ENCODE data around the gene ROR2. TPM values are rescaled to one million over a fixed set of nuclear protein-coding genes. Genes with fewer than 3 reads are reported as not detected.

ROR2 gene
- total and polyA plus RNA-seq, 2 experiments from 2014 or later, result 7.1 to 12.9 TPM

GRCh38 chr9:91583161-91583875, 366.7 kb downstream of the ROR2 start:
- Histone ChIP-seq H3K9me2 (ENCODE audit: insufficient read depth) (no peaks in the 10 kb centered on the region), H3K36me3 (ENCODE audit: low read depth) (no peaks in the 10 kb centered on the region), H4K20me1 (ENCODE audit: insufficient read depth) (no peaks in the 10 kb centered on the region), H3K79me2 (ENCODE audit: insufficient read depth) (no peaks in the 10 kb centered on the region), H3K27me3 (replicated peaks; ENCODE audit: insufficient read depth) (peaks cover 11% of the 10 kb centered on the region; the same call in 1 of the 2 replicates), H3F3A (ENCODE audit: insufficient read depth) (no peaks in the 10 kb centered on the region; the same call in 1 of the 2 replicates), H3K4me3 (no peak overlapping the region), H3K4me2 (ENCODE audit: unreplicated experiment) (no peak overlapping the region), H3K9me3 (ENCODE audit: low read depth) (no peaks in the 10 kb centered on the region), H3K9ac (no peak overlapping the region), H2AFZ (no peak overlapping the region), H3K27ac (no peak overlapping the region), H3K4me1 (ENCODE audit: insufficient read depth) (0 out of 2 replicates have a peak, but pooled peaks cover 9% of the 10 kb centered on the region)
- no peak for TF ChIP-seq EZH2phosphoT487 (IDR thresholded peaks at IDR 0.05; ENCODE audit: insufficient read depth, low read depth)
- TF ChIP-seq EZH2 (IDR thresholded peaks at IDR 0.05; ENCODE audit: insufficient read depth, poor library complexity, severe bottlenecking), result no peak
- in situ Hi-C loops (cut with MboI), result no loop called here
- DNase-seq, result no peak

DNA sequence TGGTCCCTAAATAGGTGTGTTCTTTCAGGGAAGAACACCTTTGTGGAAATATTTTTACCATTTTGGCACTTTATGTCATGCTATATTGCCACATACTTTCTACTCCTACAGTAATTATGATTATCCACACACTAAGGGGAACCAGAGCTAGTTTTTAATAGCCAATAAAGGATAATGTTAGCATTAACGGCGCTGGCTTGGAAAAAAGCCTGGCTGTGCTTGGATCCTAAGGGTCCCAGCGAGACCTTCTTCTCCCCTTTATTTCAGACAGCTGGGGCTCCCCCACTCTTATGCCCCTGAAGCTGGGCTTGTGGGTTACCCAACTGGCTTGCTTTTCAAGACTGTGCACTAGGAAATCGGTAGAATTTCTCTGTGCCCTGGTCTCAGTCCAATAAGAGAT, 367.8 kb downstream of the ROR2 start:
- H3K9me3 ChIP-seq (ENCODE audit: low read depth), result no peaks in the 10 kb centered on the region
- no peak overlapping the region for H2AFZ ChIP-seq
- H3K79me2 ChIP-seq (ENCODE audit: insufficient read depth), result no peaks in the 10 kb centered on the region
- peaks cover 22% of the 10 kb centered on the region; the same call in 1 of the 2 replicates for H3K27me3 ChIP-seq (replicated peaks; ENCODE audit: insufficient read depth)
- no peak overlapping the region for H3K4me3 ChIP-seq
- H3K9ac ChIP-seq, result no peak overlapping the region
- in situ Hi-C loops (cut with MboI), result no loop called here
- no peak for TF ChIP-seq EZH2 (IDR thresholded peaks at IDR 0.05; ENCODE audit: insufficient read depth, poor library complexity, severe bottlenecking)
- TF ChIP-seq EZH2phosphoT487 (IDR thresholded peaks at IDR 0.05; ENCODE audit: insufficient read depth, low read depth), result no peak
- 65 to 83% methylated on average over 4 of the region's 4 CpGs for WGBS, 2 experiments (ENCODE audit: low coverage in 1 of 2, low lambda C conversion rate in 2 of 2, missing lambda C conversion rate in 2 of 2)
- no peaks in the 10 kb centered on the region; the same call in 1 of the 2 replicates for H3F3A ChIP-seq (ENCODE audit: insufficient read depth)
- no peaks in the 10 kb centered on the region for H3K36me3 ChIP-seq (ENCODE audit: low read depth)
- no peaks in the 10 kb centered on the region for H4K20me1 ChIP-seq (ENCODE audit: insufficient read depth)
- H3K4me1 ChIP-seq (ENCODE audit: insufficient read depth), result 0 out of 2 replicates have a peak, but pooled peaks cover 9% of the 10 kb centered on the region
- H3K27ac ChIP-seq, result no peak overlapping the region
- H3K9me2 ChIP-seq (ENCODE audit: insufficient read depth), result no peaks in the 10 kb centered on the region
- DNase-seq, result no peak
- no peak overlapping the region for H3K4me2 ChIP-seq (ENCODE audit: unreplicated experiment)

DNA sequence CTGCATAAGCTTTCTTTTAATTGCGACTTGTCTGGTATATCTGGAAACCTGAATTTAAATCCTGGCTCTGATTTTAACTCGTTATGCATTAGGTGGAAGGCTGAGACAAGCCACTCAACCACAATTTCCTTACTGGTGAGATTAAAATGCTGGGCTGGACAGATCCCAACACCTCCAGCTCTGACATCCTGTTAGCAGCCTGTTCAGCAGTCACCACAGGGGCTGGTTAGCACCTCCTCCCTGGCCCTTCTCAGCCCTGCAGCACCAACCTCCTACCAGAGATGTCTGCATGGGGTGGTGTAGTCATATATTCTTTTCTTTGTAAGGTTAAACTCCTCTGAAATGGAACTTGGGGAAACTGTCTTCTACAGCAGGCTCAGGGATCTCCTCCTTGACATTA, 369.9 kb downstream of the ROR2 start:
- Histone ChIP-seq H3K9me2 (ENCODE audit: insufficient read depth) (no peaks in the 10 kb centered on the region), H3K4me1 (ENCODE audit: insufficient read depth) (0 out of 2 replicates have a peak, but pooled peaks cover 9% of the 10 kb centered on the region), H3K9ac (no peak overlapping the region), H3K79me2 (ENCODE audit: insufficient read depth) (no peaks in the 10 kb centered on the region), H3K27me3 (replicated peaks; ENCODE audit: insufficient read depth) (peaks cover 22% of the 10 kb centered on the region; the same call in 1 of the 2 replicates), H4K20me1 (ENCODE audit: insufficient read depth) (no peaks in the 10 kb centered on the region), H3K9me3 (ENCODE audit: low read depth) (no peaks in the 10 kb centered on the region), H2AFZ (no peak overlapping the region), H3K4me2 (ENCODE audit: unreplicated experiment) (no peak overlapping the region), H3K36me3 (ENCODE audit: low read depth) (no peaks in the 10 kb centered on the region), H3F3A (ENCODE audit: insufficient read depth) (no peaks in the 10 kb centered on the region; the same call in 1 of the 2 replicates), H3K27ac (no peak overlapping the region), H3K4me3 (no peak overlapping the region)
- 3 to 5% methylated on average over 2 of the region's 2 CpGs for WGBS, 2 experiments (ENCODE audit: low coverage in 1 of 2, low lambda C conversion rate in 2 of 2, missing lambda C conversion rate in 2 of 2)
- in situ Hi-C loops (cut with MboI), result no loop called here
- TF ChIP-seq EZH2phosphoT487 (IDR thresholded peaks at IDR 0.05; ENCODE audit: insufficient read depth, low read depth) (no peak), EZH2 (IDR thresholded peaks at IDR 0.05; ENCODE audit: insufficient read depth, poor library complexity, severe bottlenecking) (no peak)
- peak; percentile 68 for DNase-seq

- no peak overlapping the region for H3K9ac ChIP-seq
- no peaks in the 10 kb centered on the region for H3K79me2 ChIP-seq (ENCODE audit: insufficient read depth)
- no peak overlapping the region for H3K4me2 ChIP-seq (ENCODE audit: unreplicated experiment)
- DNase-seq, result no peak
- H3F3A ChIP-seq (ENCODE audit: insufficient read depth), result no peaks in the 10 kb centered on the region; the same call in 1 of the 2 replicates
- H3K4me1 ChIP-seq (ENCODE audit: insufficient read depth), result 0 out of 2 replicates have a peak, but pooled peaks cover 9% of the 10 kb centered on the region
- H3K27me3 ChIP-seq (replicated peaks; ENCODE audit: insufficient read depth), result peaks cover 22% of the 10 kb centered on the region; the same call in 1 of the 2 replicates
- no peaks in the 10 kb centered on the region for H3K36me3 ChIP-seq (ENCODE audit: low read depth)
- in situ Hi-C loops (cut with MboI), result no loop called here
- TF ChIP-seq EZH2 (IDR thresholded peaks at IDR 0.05; ENCODE audit: insufficient read depth, poor library complexity, severe bottlenecking) (no peak), EZH2phosphoT487 (IDR thresholded peaks at IDR 0.05; ENCODE audit: insufficient read depth, low read depth) (no peak)
- H2AFZ ChIP-seq, result no peak overlapping the region
- no peaks in the 10 kb centered on the region for H4K20me1 ChIP-seq (ENCODE audit: insufficient read depth)
- no peak overlapping the region for H3K27ac ChIP-seq
- no peaks in the 10 kb centered on the region for H3K9me2 ChIP-seq (ENCODE audit: insufficient read depth)
- no peak overlapping the region for H3K4me3 ChIP-seq
- no peaks in the 10 kb centered on the region for H3K9me3 ChIP-seq (ENCODE audit: low read depth)
- WGBS, 2 experiments (ENCODE audit: low coverage in 1 of 2, low lambda C conversion rate in 2 of 2, missing lambda C conversion rate in 2 of 2), result 87 to 94% methylated on average over 2 of the region's 2 CpGs
Observed at GRCh38 chr9:91578911-91579310, 371.1 kb downstream of the ROR2 start.

Measured in GM23248 (cell line).